H9 (cell line): Measurements from ENCODE around the gene CDH24. TPM values are rescaled to one million over a fixed set of nuclear protein-coding genes. Genes with fewer than 3 reads are reported as not detected.

Source experiments
- DNase-seq: peaks from one replicate; pipeline ENCODE4 v3.0.0-alpha.2; 2017
- H2AFZ ChIP-seq: one replicate; pipeline ENCODE4 v1.6.1; 2013; ENCODE audit warnings: mild to moderate bottlenecking, low read length, control low read depth, moderate library complexity
- H2AK5ac ChIP-seq: 2 replicates; pipeline ENCODE4 v1.6.1; 2013; ENCODE audit warnings: low read length, control low read depth, mixed read lengths; ENCODE audit not compliant: insufficient read length
- H2BK120ac ChIP-seq: one replicate; pipeline ENCODE4 v1.6.1; 2013; ENCODE audit warnings: low read depth, mild to moderate bottlenecking, low read length, control low read depth, inconsistent platforms; ENCODE audit not compliant: poor library complexity, severe bottlenecking
- H2BK12ac ChIP-seq: 2 replicates; pipeline ENCODE4 v1.6.1; 2013; ENCODE audit warnings: low read length, control low read depth, mixed read lengths, low read depth; ENCODE audit not compliant: insufficient read length
- H2BK15ac ChIP-seq: 2 replicates; pipeline ENCODE4 v1.6.1; 2013; ENCODE audit warnings: low read depth, low read length, control low read depth
- H2BK20ac ChIP-seq: one replicate; pipeline ENCODE4 v1.6.1; 2013; ENCODE audit warnings: low read depth, mild to moderate bottlenecking, low read length, control low read depth, inconsistent platforms; ENCODE audit not compliant: poor library complexity, severe bottlenecking
- H2BK5ac ChIP-seq: 2 replicates; pipeline ENCODE4 v1.6.1; 2013; ENCODE audit warnings: low read length, control low read depth, mixed read lengths; ENCODE audit not compliant: insufficient read length
- H3K14ac ChIP-seq: 2 replicates; pipeline ENCODE4 v1.6.1; 2013; ENCODE audit warnings: low read length, control low read depth; ENCODE audit not compliant: insufficient read depth
- H3K18ac ChIP-seq: 2 replicates; pipeline ENCODE4 v1.6.1; 2013; ENCODE audit warnings: low read depth, mild to moderate bottlenecking, mixed read lengths, low read length, control low read depth; ENCODE audit not compliant: insufficient read length
- H3K23ac ChIP-seq: 2 replicates; pipeline ENCODE4 v1.6.1; 2013; ENCODE audit warnings: low read length, control low read depth, mixed read lengths, low read depth; ENCODE audit not compliant: insufficient read length
- H3K23me2 ChIP-seq: 2 replicates; pipeline ENCODE4 v1.6.1; 2013; ENCODE audit warnings: low read depth, mild to moderate bottlenecking, mixed read lengths, low read length, control low read depth; ENCODE audit not compliant: insufficient read length, poor library complexity, severe bottlenecking
- H3K27ac ChIP-seq: 2 replicates; pipeline ENCODE4 v1.5.1; 2013; ENCODE audit warnings: low read length, control low read depth, mixed read lengths, low read depth; ENCODE audit not compliant: insufficient read length
- H3K27me3 ChIP-seq: 2 replicates; pipeline ENCODE4 v1.6.1; 2013; ENCODE audit warnings: low read length, control low read depth, inconsistent platforms; ENCODE audit not compliant: insufficient read depth
- H3K4ac ChIP-seq: 2 replicates; pipeline ENCODE4 v1.6.1; 2013; ENCODE audit warnings: low read depth, mild to moderate bottlenecking, control low read depth, inconsistent platforms, low read length, moderate library complexity
- H3K4me1 ChIP-seq: 2 replicates; pipeline ENCODE4 v1.6.1; 2013; ENCODE audit warnings: low read length, control low read depth, inconsistent platforms; ENCODE audit not compliant: insufficient read depth
- H3K4me2 ChIP-seq: 2 replicates; pipeline ENCODE4 v1.6.1; 2013; ENCODE audit warnings: low read length, control low read depth, mixed read lengths; ENCODE audit not compliant: insufficient read length, insufficient read depth
- H3K56ac ChIP-seq: 2 replicates; pipeline ENCODE4 v1.6.1; 2013; ENCODE audit warnings: low read depth, mild to moderate bottlenecking, mixed read lengths, low read length, control low read depth; ENCODE audit not compliant: insufficient read length
- H3K79me1 ChIP-seq: 2 replicates; pipeline ENCODE4 v1.6.1; 2013; ENCODE audit warnings: low read depth, mild to moderate bottlenecking, moderate library complexity, low read length, control low read depth, inconsistent platforms; ENCODE audit not compliant: insufficient read depth, poor library complexity, severe bottlenecking
- H3K79me2 ChIP-seq: 2 replicates; pipeline ENCODE4 v1.6.1; 2013; ENCODE audit warnings: low read length, control low read depth, inconsistent platforms; ENCODE audit not compliant: insufficient read depth
- H3K9ac ChIP-seq: 2 replicates; pipeline ENCODE4 v1.6.1; 2013; ENCODE audit warnings: low read length, control low read depth, mixed read lengths; ENCODE audit not compliant: insufficient read length; ENCODE audit errors: extremely low read depth
- H3K9me3 ChIP-seq: one replicate; pipeline ENCODE4 v1.6.1; 2013; ENCODE audit warnings: low read depth, low read length, inconsistent platforms; ENCODE audit not compliant: control insufficient read depth
- H3T11ph ChIP-seq: one replicate; pipeline ENCODE4 v1.6.1; 2013; ENCODE audit warnings: mild to moderate bottlenecking, low read length, control low read depth, inconsistent platforms
- H4K20me1 ChIP-seq: one replicate; pipeline ENCODE4 v1.6.1; 2013; ENCODE audit not compliant: control insufficient read depth, insufficient read length, insufficient read depth
- H4K5ac ChIP-seq: 2 replicates; pipeline ENCODE4 v1.6.1; 2013; ENCODE audit warnings: low read depth, mild to moderate bottlenecking, mixed read lengths, low read length, control low read depth; ENCODE audit not compliant: insufficient read length
- H4K8ac ChIP-seq: replicated peaks from 2 replicates; pipeline ENCODE4 v1.6.1; 2013; ENCODE audit warnings: low read length, control low read depth, mixed read lengths, low read depth; ENCODE audit not compliant: insufficient read length
- H4K91ac ChIP-seq: 2 replicates; pipeline ENCODE4 v1.6.1; 2013; ENCODE audit warnings: low read depth, mild to moderate bottlenecking, moderate library complexity, mixed read lengths, low read length, control low read depth; ENCODE audit not compliant: insufficient read length
- H3K27ac Mint-ChIP-seq, 3 experiments: 2 replicates in 2 of 3; 3 replicates in 1 of 3; pipeline ENCODE4 v1.8.0; 2020 to 2021; ENCODE audit warnings: mixed read lengths in 3 of 3, mild to moderate bottlenecking in 1 of 3, moderate library complexity in 1 of 3
- H3K27me3 Mint-ChIP-seq: 2 replicates; pipeline ENCODE4 v1.8.0; 2021; ENCODE audit warnings: low read depth, mild to moderate bottlenecking, moderate library complexity, mixed read lengths
- H3K36me3 Mint-ChIP-seq, 3 experiments: 2 replicates in 2 of 3; 3 replicates in 1 of 3; pipeline ENCODE4 v1.8.0; 2020 to 2021; ENCODE audit warnings: low read depth in 3 of 3, mixed read lengths in 3 of 3; ENCODE audit not compliant: insufficient read depth in 1 of 3
- H3K4me1 Mint-ChIP-seq, 2 experiments: 2 replicates each; pipeline ENCODE4 v1.8.0; 2020; ENCODE audit warnings: mixed read lengths in 2 of 2
- H3K4me3 Mint-ChIP-seq, 2 experiments: 2 replicates in 1 of 2; 3 replicates in 1 of 2; pipeline ENCODE4 v1.8.0; 2020 to 2021; ENCODE audit warnings: mild to moderate bottlenecking in 2 of 2, mixed read lengths in 2 of 2, moderate library complexity in 1 of 2
- H3K9me3 Mint-ChIP-seq, 2 experiments: 2 replicates in 1 of 2; 3 replicates in 1 of 2; pipeline ENCODE4 v1.8.0; 2020; ENCODE audit warnings: mild to moderate bottlenecking in 2 of 2, mixed read lengths in 2 of 2, moderate library complexity in 1 of 2
- CTCF ChIP-seq: fragments of 200-600 bp; sonication (generic); conservative IDR thresholded peaks from 3 replicates; pipeline ENCODE4 v1.8.0; 2021; ENCODE audit warnings: antibody characterized with exemption, mild to moderate bottlenecking
- WGBS: extraction: QIAGEN DNeasy Blood & Tissue Kit; methylation state at CpG from one replicate; pipeline ENCODE4 v1.1.7; 2013; ENCODE audit warnings: missing lambda C conversion rate, low lambda C conversion rate, mixed read lengths; ENCODE audit not compliant: insufficient read length; ENCODE audit errors: extremely low coverage; 5-methylcytosine and 5-hydroxymethylcytosine counted together
- total RNA-seq: library from RNA; stranded (reverse); gene quantifications from 2 replicates; pipeline ENCODE4 v1.2.1, GENCODE V29; 2021

CDH24 gene
- total RNA-seq, 1 experiment from 2014 or later = 16.7 TPM

GRCh38 chr14:23093991-23094665 lies 36.8 kb upstream of the CDH24 start:
- no peak overlapping the region for H3K14ac ChIP-seq
- no peak overlapping the region for H2BK20ac ChIP-seq
- peak overlapping the region; percentile 93 for H3K4me2 ChIP-seq
- H3K79me2 ChIP-seq = peaks cover 19% of the 10 kb centered on the region
- H3K4me3 Mint-ChIP-seq = no peak overlapping the region
- no peak overlapping the region for H2BK5ac ChIP-seq
- no peak overlapping the region for H3K4ac ChIP-seq
- H3K9me3 ChIP-seq = no peaks in the 10 kb centered on the region
- peaks cover 38 to 64% (median 60%) of the 10 kb centered on the region in 3 experiments for H3K36me3 Mint-ChIP-seq
- H2BK120ac ChIP-seq = no peak overlapping the region
- no peaks in the 10 kb centered on the region for H4K20me1 ChIP-seq
- peak overlapping the region; percentile 73 for H3K27ac ChIP-seq
- H3K23me2 ChIP-seq = peaks cover 6% of the 10 kb centered on the region
- H3K4me1 ChIP-seq = peaks cover 2% of the 10 kb centered on the region; the same call in 1 of the 2 replicates
- H3K9me3 Mint-ChIP-seq = no peaks in the 10 kb centered on the region
- no peak overlapping the region for H2BK15ac ChIP-seq
- DNase-seq = peak; percentile 91
- no peak overlapping the region for H3T11ph ChIP-seq
- H4K5ac ChIP-seq = no peak overlapping the region
- H3K27me3 Mint-ChIP-seq = no peaks in the 10 kb centered on the region
- no peaks in the 10 kb centered on the region for H3K27me3 ChIP-seq
- peaks cover 16 to 25% of the 10 kb centered on the region in 2 experiments for H3K4me1 Mint-ChIP-seq
- no peak overlapping the region for H3K23ac ChIP-seq
- H3K9ac ChIP-seq = peak overlapping the region; percentile 99
- peak; percentile 29; the same call in 1 of the 3 replicates for TF ChIP-seq CTCF
- H3K18ac ChIP-seq = no peak overlapping the region
- peaks cover 5% of the 10 kb centered on the region for H3K79me1 ChIP-seq
- no peak overlapping the region for H3K27ac Mint-ChIP-seq
- H3K56ac ChIP-seq = no peak overlapping the region
- no peak overlapping the region for H2AK5ac ChIP-seq
- H4K91ac ChIP-seq = no peak overlapping the region
- no peak overlapping the region for H2BK12ac ChIP-seq
- no peak overlapping the region for H2AFZ ChIP-seq
- no peak overlapping the region for H4K8ac ChIP-seq
- WGBS = 100% methylated on average over 3 of the region's 14 CpGs
